Caki2 (cell line): ENCODE data around the gene GTF2H3. TPM values are rescaled to one million over a fixed set of nuclear protein-coding genes. Genes with fewer than 3 reads are reported as not detected.
"Not testable (repeated sequence)": the region's sequence is repeated elsewhere in the genome, so short reads cannot be mapped to it uniquely, and the experiment has no call there.

ENCODE experiments used
- DNase-seq: peaks from one replicate; pipeline ENCODE4 v3.0.0-alpha.2; 2015; ENCODE audit warnings: low read depth
- in situ Hi-C: cut with HindIII; loops from 2 replicates; pipeline ENCODE4 v1.10.0; 2016; ENCODE audit warnings: low sequenced_read_pairs, low pct_unique_long_range_greater_than_20kb, mixed read lengths
- total RNA-seq: library from RNA; depleted of rRNA; stranded (reverse); fragments of >200 nt; shearing (Covaris generic); gene quantifications from 2 replicates; pipeline ENCODE4 v1.2.3, GENCODE V29; 2014; ENCODE audit warnings: low replicate concordance; rRNA removed

The GTF2H3 gene
- total RNA-seq, result 26.8 and 50.9 TPM in 2 replicates

DNA sequence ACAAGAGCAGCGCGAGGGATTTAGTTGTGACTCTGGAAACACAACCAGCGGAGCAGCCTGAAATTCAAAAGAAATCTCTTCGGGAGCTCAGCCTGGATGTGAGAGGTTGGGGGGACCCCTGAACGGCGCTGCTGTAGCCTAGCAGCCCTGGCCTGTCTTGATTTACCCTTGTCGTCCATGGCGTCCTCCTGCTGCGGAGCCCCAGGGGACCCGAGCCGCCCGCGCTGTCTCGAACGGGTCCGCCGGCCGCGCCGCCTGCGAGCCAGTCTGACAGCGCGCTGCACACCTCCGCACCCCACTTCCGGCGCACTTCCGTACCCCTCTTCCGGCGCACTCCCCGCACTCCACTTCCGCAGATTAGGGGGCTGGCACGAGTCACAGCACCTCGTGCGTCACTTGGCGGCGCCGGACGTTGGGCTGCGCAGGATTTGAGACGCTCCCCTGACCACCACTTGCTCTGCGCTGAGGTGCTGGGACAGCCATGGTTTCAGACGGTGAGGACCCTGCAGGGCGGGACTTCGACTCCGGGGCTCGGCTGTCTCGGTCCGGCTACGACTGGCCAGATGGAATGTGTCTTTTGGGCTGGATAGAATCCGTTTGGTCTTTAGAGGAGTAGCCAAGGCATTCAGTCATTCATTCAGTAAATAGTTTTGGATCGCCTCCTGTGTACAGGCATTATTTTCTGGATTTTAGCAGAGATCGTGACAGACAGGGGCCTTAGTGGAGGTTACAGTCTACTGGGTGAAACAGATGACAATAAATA lies at the start of gene GTF2H3, which contains the start of gene EIF2B1:
Gene GTF2H3, plus strand, starts transcription at position 451 of the 763 bp plus-strand sequence. Its CDS starts 31 bp downstream, at position 482.
Gene EIF2B1, minus strand, starts transcription at position 308 of the 763 bp plus-strand sequence. Its CDS starts 129 bp downstream, at position 179.
- in situ Hi-C loops, result no loop called here
- DNase-seq, result peak; percentile 93

GRCh38 chr12:123591702-123592481 lies 41.7 kb upstream of the GTF2H3 start:
- DNase-seq, result no peak
- in situ Hi-C loops, result no loop called here

DNA sequence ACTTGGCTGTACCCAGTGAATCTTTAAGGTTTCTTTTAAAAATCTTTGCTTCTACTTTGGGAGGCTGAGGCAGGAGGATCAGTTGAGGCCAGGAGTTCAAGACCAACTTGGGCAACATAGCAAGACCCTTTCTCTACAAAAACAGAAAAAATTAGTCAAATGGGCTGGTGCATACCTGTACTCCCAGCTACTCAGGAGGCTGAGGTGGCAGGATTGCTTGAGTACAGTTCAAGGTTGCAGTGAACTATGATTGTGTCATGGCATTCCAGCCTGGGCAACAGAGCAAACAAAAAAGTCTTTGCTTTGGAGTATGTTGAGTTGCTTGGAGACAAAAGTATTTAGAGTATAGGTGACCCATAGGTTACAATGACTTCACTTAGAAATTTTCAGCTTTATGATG lies 37.9 kb upstream of the GTF2H3 start:
- in situ Hi-C loops, result no loop called here
- DNase-seq, result no peak

- DNase-seq, result no peak
- in situ Hi-C loops, result no loop called here
These were observed 36.5 kb upstream of the GTF2H3 start for GRCh38 chr12:123597100-123597499.

GRCh38 chr12:123598522-123598921 lies 35.1 kb upstream of the GTF2H3 start:
- in situ Hi-C loops, result no loop called here
- DNase-seq, result no peak

DNA sequence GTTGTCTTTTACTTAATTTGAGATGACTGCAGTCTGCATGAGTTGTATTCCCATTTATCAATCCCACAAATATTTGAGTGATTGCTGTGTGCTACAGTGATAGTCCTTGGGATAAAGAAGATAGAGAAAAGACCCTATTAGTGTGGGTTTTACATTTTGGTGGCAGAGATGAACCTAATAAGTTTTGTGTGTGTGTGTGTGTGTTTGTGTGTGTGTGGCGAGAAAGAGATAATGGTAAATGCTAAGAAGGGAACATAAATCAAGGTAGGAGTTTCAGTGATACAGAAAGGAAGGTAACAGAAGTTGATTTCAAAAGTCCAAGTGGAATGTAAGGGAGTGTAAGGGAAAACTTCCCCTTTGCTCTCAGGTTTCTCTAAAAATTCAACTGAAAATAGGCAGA lies 34.3 kb upstream of the GTF2H3 start:
- DNase-seq, result no peak
- in situ Hi-C loops, result no loop called here

GRCh38 chr12:123599721-123600120 lies 33.9 kb upstream of the GTF2H3 start:
- in situ Hi-C loops, result no loop called here

GRCh38 chr12:123601602-123602489 lies 31.8 kb upstream of the GTF2H3 start, which contains the start of gene DDX55:
DDX55 (plus strand) TSS chr12:123602099; CDS start chr12:123602149, 50 bp downstream.
- in situ Hi-C loops, result no loop called here
- DNase-seq, result peak; percentile 87

More at GRCh38 chr12:123599721-123600120, 33.9 kb upstream of the GTF2H3 start:
- no peak for DNase-seq

- in situ Hi-C loops, result no loop called here
- DNase-seq, result no peak
These were observed 30.9 kb upstream of the GTF2H3 start for GRCh38 chr12:123602651-123603195.

DNA sequence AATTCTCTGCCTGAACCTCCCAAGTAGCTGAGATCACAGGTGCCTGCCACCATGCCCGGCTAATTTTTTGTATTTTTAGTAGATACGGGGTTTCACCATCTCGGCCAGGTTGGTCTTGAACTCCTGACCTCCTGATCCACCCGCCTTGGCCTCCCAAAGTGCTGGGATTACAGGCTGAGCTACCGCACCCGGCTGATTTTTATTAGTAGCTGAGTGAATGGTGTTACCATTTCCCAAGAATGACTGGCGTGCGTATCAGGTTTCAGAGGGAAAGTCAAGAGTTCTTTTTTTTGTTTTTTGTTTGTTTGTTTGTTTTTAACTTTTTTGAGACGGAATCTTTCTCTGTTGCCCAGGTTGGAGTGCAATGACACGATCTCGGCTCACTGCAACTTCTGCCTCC lies 30.1 kb upstream of the GTF2H3 start:
- in situ Hi-C loops, result not testable (repeated sequence)

GRCh38 chr12:123607756-123608155 lies 25.9 kb upstream of the GTF2H3 start:
- in situ Hi-C loops, result no loop called here
- no peak for DNase-seq

More for the DNA sequence above, 30.1 kb upstream of the GTF2H3 start:
- not testable (repeated sequence) for DNase-seq

DNA sequence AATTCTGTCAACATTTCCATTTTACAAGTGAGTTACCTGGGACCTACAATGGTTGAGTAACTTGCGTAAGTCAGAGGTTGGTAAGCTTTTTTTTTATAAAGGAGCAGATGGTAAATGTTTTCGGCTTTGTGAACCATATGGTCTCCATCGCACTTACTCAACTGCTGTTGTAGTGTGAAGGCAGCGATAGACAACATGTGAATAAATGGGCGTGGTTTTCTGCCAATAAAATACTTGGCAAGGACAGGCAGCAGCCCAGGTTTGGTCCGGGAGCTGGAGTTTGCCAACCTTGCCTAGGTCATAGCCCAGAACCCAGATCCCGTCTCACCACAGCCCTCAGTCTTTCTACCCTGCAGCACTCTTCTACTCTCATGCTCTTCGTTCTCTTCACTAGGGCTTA lies 25.4 kb upstream of the GTF2H3 start:
- DNase-seq, result no peak
- in situ Hi-C loops, result no loop called here

DNA sequence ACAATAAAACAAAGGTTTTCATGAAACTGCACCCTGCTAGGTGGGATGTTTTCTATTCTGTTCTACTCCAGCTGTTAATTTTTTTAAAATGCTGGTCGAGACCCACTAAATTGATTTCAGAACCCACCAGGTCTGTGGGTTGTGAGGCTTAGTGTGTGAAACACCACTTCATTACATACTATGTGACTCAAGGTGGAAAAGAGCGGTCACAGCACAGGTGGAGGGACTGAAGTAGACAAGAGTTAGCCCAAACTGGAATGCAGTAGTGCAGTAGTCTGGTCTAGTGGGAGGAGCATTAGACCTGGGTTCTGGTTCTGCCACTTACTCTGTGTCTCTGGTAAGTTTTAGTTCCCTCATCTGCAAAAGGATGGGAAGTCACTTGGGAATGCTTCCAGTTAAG lies 19.5 kb upstream of the GTF2H3 start:
- in situ Hi-C loops, result no loop called here
- no peak for DNase-seq

DNA sequence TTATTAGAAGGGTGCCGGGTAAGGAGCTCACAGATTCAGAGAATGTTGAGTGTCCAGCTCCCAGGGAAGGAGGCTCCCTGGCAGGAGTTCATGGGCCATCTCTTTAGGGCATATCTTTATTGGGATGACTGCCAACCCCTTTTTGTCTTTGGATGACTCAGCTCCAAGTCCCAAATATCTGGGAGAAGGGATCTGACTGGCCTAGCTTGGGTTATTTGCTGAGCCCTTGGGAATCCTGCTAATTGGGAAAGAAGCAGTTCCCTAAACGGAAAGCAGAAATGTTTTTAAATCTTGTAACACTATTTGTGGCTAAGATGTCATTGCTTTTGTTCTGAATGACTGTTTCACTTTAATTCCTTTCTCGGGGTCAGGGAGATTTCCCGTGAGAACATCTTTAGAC lies 19.1 kb upstream of the GTF2H3 start:
- DNase-seq, result no peak
- in situ Hi-C loops, result no loop called here

DNA sequence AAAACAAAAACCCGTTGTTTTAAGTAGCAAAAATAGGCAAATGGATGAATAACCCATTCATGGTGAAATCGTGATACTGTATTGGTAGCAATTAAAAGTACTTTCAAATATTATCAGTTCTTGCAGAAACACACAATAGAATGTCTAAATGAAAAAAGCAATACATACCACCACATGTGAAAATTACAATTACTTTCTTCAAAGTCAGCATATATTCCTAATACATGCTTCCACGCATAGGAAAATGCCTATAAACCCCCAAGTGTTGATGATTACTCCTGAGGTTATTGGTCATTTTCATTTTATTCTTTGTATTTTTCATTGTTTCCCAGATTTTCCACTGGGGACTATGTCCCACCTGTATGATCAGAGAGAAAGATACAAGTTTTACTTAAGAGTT lies 16.5 kb upstream of the GTF2H3 start:
- in situ Hi-C loops, result no loop called here
- no peak for DNase-seq

GRCh38 chr12:123617580-123617979 lies 16.0 kb upstream of the GTF2H3 start:
- in situ Hi-C loops, result no loop called here

DNA sequence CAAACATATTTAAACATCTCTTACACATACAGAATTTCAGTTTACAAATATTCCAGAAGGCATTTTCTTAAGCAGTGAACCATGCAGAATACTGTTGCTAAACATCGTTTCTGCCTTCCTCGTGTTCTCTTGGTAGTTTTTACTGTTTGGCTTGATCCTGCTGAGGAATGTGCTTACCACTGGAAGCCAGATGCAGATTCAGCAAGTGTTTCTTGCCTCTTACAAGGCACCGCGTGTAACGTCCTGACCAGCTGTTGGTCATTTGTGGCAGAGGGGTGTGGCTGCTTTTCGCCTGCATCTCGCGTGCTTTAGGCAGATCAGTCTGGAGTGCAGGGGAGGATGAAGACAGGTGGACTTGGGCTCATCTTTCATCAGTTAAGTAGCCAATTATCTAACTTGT lies 12.5 kb upstream of the GTF2H3 start:
- DNase-seq, result no peak
- in situ Hi-C loops, result no loop called here

More at GRCh38 chr12:123617580-123617979, 16.0 kb upstream of the GTF2H3 start:
- no peak for DNase-seq
